Endodermal cell (in vitro differentiated cells): ENCODE measurements around the gene LINC01488. TPM values are rescaled to one million over a fixed set of nuclear protein-coding genes. Genes with fewer than 3 reads are reported as not detected.

ENCODE experiments used
- DNase-seq: peaks from one replicate; pipeline ENCODE4 v3.0.0-alpha.2; 2017
- H3K27ac ChIP-seq: 2 replicates; pipeline ENCODE4 v1.5.1; 2013; ENCODE audit warnings: mild to moderate bottlenecking, low read depth, low read length, moderate library complexity
- H3K27me3 ChIP-seq: 2 replicates; pipeline ENCODE4 v1.6.1; 2013; ENCODE audit warnings: mild to moderate bottlenecking, low read length, moderate library complexity; ENCODE audit not compliant: insufficient read depth, control insufficient read depth, poor library complexity, severe bottlenecking
- H3K36me3 ChIP-seq: 2 replicates; pipeline ENCODE4 v1.7.0; 2013; ENCODE audit warnings: mild to moderate bottlenecking, low read length, moderate library complexity; ENCODE audit not compliant: control insufficient read depth, insufficient read depth
- H3K4me1 ChIP-seq: one replicate; pipeline ENCODE4 v1.7.0; 2013; ENCODE audit warnings: low read length; ENCODE audit not compliant: control insufficient read depth, insufficient read depth
- H3K4me3 ChIP-seq: 2 replicates; pipeline ENCODE4 v1.5.1; 2013; ENCODE audit warnings: mild to moderate bottlenecking, low read length, moderate library complexity
- H3K9ac ChIP-seq: 2 replicates; pipeline ENCODE4 v1.6.1; 2013; ENCODE audit warnings: mild to moderate bottlenecking, low read length, moderate library complexity; ENCODE audit not compliant: poor library complexity, severe bottlenecking; ENCODE audit errors: extremely low read depth
- H3K9me3 ChIP-seq: 2 replicates; pipeline ENCODE4 v1.6.1; 2013; ENCODE audit warnings: mild to moderate bottlenecking, low read length, moderate library complexity; ENCODE audit not compliant: control insufficient read depth
- H3K27ac Mint-ChIP-seq: 2 replicates; pipeline ENCODE4 v1.8.0; 2020; ENCODE audit warnings: mixed read lengths
- H3K27me3 Mint-ChIP-seq: 2 replicates; pipeline ENCODE4 v1.8.0; 2021; ENCODE audit warnings: mild to moderate bottlenecking, mixed read lengths; ENCODE audit not compliant: insufficient read depth
- H3K36me3 Mint-ChIP-seq: 2 replicates; pipeline ENCODE4 v1.8.0; 2020; ENCODE audit warnings: low read depth, mixed read lengths
- H3K4me1 Mint-ChIP-seq: 2 replicates; pipeline ENCODE4 v1.8.0; 2020; ENCODE audit warnings: mixed read lengths
- H3K4me3 Mint-ChIP-seq: 2 replicates; pipeline ENCODE4 v1.8.0; 2020; ENCODE audit warnings: mild to moderate bottlenecking, moderate library complexity, mixed read lengths
- H3K9me3 Mint-ChIP-seq: 2 replicates; pipeline ENCODE4 v1.8.0; 2020; ENCODE audit warnings: mild to moderate bottlenecking, mixed read lengths
- CTCF ChIP-seq: fragments of 200-600 bp; sonication (generic); conservative IDR thresholded peaks from 2 replicates; pipeline ENCODE4 v1.5.0; 2021; ENCODE audit warnings: antibody characterized with exemption, mild to moderate bottlenecking
- WGBS, 2 experiments: methylation state at CpG; one replicate each; pipeline versions ENCODE4 v1.1.5 to v1.1.7; 2013; ENCODE audit warnings: missing lambda C conversion rate in 2 of 2, mixed read lengths in 1 of 2; ENCODE audit not compliant: insufficient coverage in 1 of 2, insufficient read length in 1 of 2; 5-methylcytosine and 5-hydroxymethylcytosine counted together
- total RNA-seq, 2 donors: library from RNA; stranded (reverse); fragmentation: NEBNext Ultra II Directional in 1 of 2; extraction: Animal tissue kit (Norgen Biotek cat#: 25700) in 1 of 2; gene quantifications; 2 replicates in 1 of 2; 3 replicates in 1 of 2; pipeline ENCODE4 v1.2.1, GENCODE V29; 2021

LINC01488 gene
- total RNA-seq, 2 donors from 2014 or later: not detected

GRCh38 chr11:69497221-69497787 lies 15.8 kb downstream of the LINC01488 start:
- 80 to 85% methylated on average over 1 to 19 of the region's 19 CpGs for WGBS, 2 experiments
- TF ChIP-seq CTCF: no peak
- Mint-ChIP-seq H3K27ac (no peak overlapping the region), H3K4me3 (no peak overlapping the region), H3K9me3 (no peaks in the 10 kb centered on the region), H3K27me3 (peaks cover 1% of the 10 kb centered on the region), H3K4me1 (no peaks in the 10 kb centered on the region), H3K36me3 (no peaks in the 10 kb centered on the region)
- no peaks in the 10 kb centered on the region for H3K4me1 ChIP-seq
- no peak for DNase-seq
- H3K9ac ChIP-seq: no peak overlapping the region
- H3K27ac ChIP-seq: peak overlapping the region; percentile 94
- H3K27me3 ChIP-seq: no peaks in the 10 kb centered on the region
- H3K4me3 ChIP-seq: no peak overlapping the region
- no peaks in the 10 kb centered on the region for H3K36me3 ChIP-seq
- no peaks in the 10 kb centered on the region for H3K9me3 ChIP-seq

- no peaks in the 10 kb centered on the region for H3K4me1 Mint-ChIP-seq
- no peaks in the 10 kb centered on the region for H3K27me3 ChIP-seq
- H3K9ac ChIP-seq: no peak overlapping the region
- no peaks in the 10 kb centered on the region for H3K9me3 ChIP-seq
- H3K27ac Mint-ChIP-seq: no peak overlapping the region
- H3K27me3 Mint-ChIP-seq: peaks cover 1% of the 10 kb centered on the region
- DNase-seq: no peak
- H3K36me3 ChIP-seq: no peaks in the 10 kb centered on the region
- no peak overlapping the region for H3K4me3 ChIP-seq
- no peaks in the 10 kb centered on the region for H3K36me3 Mint-ChIP-seq
- 90 to 97% methylated on average over 4 to 7 of the region's 7 CpGs for WGBS, 2 experiments
- no peak overlapping the region for H3K27ac ChIP-seq
- no peaks in the 10 kb centered on the region for H3K4me1 ChIP-seq
- no peak overlapping the region for H3K4me3 Mint-ChIP-seq
- TF ChIP-seq CTCF: no peak
- no peaks in the 10 kb centered on the region for H3K9me3 Mint-ChIP-seq
Observed at GRCh38 chr11:69498614-69499175, 17.2 kb downstream of the LINC01488 start.

- whole genome bisulfite sequencing, 2 experiments: 89 to 93% methylated on average over 9 to 13 of the region's 13 CpGs
- H3K9me3 Mint-ChIP-seq: no peaks in the 10 kb centered on the region
- no peaks in the 10 kb centered on the region for H3K36me3 Mint-ChIP-seq
- H3K4me3 ChIP-seq: no peak overlapping the region
- no peaks in the 10 kb centered on the region for H3K36me3 ChIP-seq
- no peak overlapping the region for H3K4me3 Mint-ChIP-seq
- DNase-seq: no peak
- no peaks in the 10 kb centered on the region for H3K27me3 ChIP-seq
- no peak overlapping the region for H3K27ac Mint-ChIP-seq
- no peaks in the 10 kb centered on the region for H3K4me1 ChIP-seq
- H3K9ac ChIP-seq: no peak overlapping the region
- TF ChIP-seq CTCF: no peak
- H3K27ac ChIP-seq: no peak overlapping the region
- no peaks in the 10 kb centered on the region for H3K9me3 ChIP-seq
- peaks cover 1% of the 10 kb centered on the region for H3K27me3 Mint-ChIP-seq
- no peaks in the 10 kb centered on the region for H3K4me1 Mint-ChIP-seq
Observed at GRCh38 chr11:69499186-69499917, 17.9 kb downstream of the LINC01488 start.
